Measurements from ENCODE around the gene AXIN2.

GRCh38 chr17:65533056-65533745 lies 28.2 kb downstream of the AXIN2 start:
- TF ChIP-seq EZH2phosphoT487 (IDR thresholded peaks at IDR 0.05; ENCODE audit: insufficient read depth, low read depth) (no peak), EZH2 (IDR thresholded peaks at IDR 0.05; ENCODE audit: insufficient read depth, poor library complexity, severe bottlenecking) (no peak)
